ENCODE results near the gene TTLL6. TPM values are rescaled to one million over a fixed set of nuclear protein-coding genes. Genes with fewer than 3 reads are reported as not detected.
"Not testable (repeated sequence)": the region's sequence is repeated elsewhere in the genome, so short reads cannot be mapped to it uniquely, and the experiment has no call there.

TTLL6 gene
- total RNA-seq, 2 experiments from 2014 or later, result not detected

DNA sequence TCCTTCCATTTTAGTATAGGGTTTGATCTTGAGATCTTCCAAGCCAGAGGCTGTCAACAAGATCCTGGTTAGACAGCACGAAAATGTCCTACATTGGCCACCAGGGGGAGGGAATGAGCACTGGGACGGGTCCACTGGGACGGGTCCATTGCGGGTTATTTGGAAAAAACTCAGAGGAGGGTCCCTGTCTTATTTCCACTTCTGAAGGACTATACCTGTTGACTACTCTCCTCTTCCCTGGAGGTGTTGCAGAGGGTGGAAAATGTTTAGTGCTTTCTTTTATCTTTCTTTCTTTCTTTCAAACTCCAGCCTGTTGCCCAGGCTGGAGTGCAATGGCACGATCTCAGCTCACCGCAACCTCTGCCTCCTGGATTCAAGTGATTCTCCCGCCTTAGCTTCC is 2.5 kb downstream of the TTLL6 start:
- DNase-seq, result peak; percentile 67
- H3K4me3 Mint-ChIP-seq, result no peak overlapping the region
- no peaks in the 10 kb centered on the region for H3K9me3 Mint-ChIP-seq (ENCODE audit: insufficient read depth)
- CTCF ChIA-PET, result interaction anchor here (0.7 to 18.1 kb wide), 11 partner anchors 9 to 218 kb away, joined by 3 to 756 read pairs (median 8); partner anchors contain the start of gene ATP5MC1
- H3K36me3 Mint-ChIP-seq (ENCODE audit: low read depth), result no peaks in the 10 kb centered on the region
- no peak for ATAC-seq
- H3K27me3 Mint-ChIP-seq (ENCODE audit: low read depth), result peaks cover 55% of the 10 kb centered on the region
- peaks cover 19% of the 10 kb centered on the region for H3K4me1 Mint-ChIP-seq (ENCODE audit: low read depth)
- POLR2A ChIA-PET, result no interaction called here
- no peak overlapping the region for H3K27ac Mint-ChIP-seq

- Mint-ChIP-seq H3K4me3 (no peak overlapping the region), H3K27me3 (ENCODE audit: low read depth) (peaks cover 39% of the 10 kb centered on the region), H3K9me3 (ENCODE audit: insufficient read depth) (no peaks in the 10 kb centered on the region), H3K4me1 (ENCODE audit: low read depth) (peaks cover 14% of the 10 kb centered on the region), H3K36me3 (ENCODE audit: low read depth) (no peaks in the 10 kb centered on the region), H3K27ac (no peak overlapping the region)
- no peak for DNase-seq
- ChIA-PET POLR2A (no interaction called here), CTCF (interaction anchor here (0.8 to 18.1 kb wide), 12 partner anchors 21 to 223 kb away, joined by 3 to 756 read pairs (median 5); no protein-coding TSS in a partner anchor)
- ATAC-seq, result no peak
Measured at GRCh38 chr17:48812001-48812400, 5.0 kb downstream of the TTLL6 start.

GRCh38 chr17:48809182-48809581 is 7.8 kb downstream of the TTLL6 start:
- Mint-ChIP-seq H3K9me3 (ENCODE audit: insufficient read depth) (no peaks in the 10 kb centered on the region), H3K4me1 (ENCODE audit: low read depth) (no peaks in the 10 kb centered on the region), H3K27me3 (ENCODE audit: low read depth) (peaks cover 20% of the 10 kb centered on the region), H3K36me3 (ENCODE audit: low read depth) (no peaks in the 10 kb centered on the region), H3K27ac (no peak overlapping the region), H3K4me3 (no peak overlapping the region)
- no peak for ATAC-seq
- no peak for DNase-seq
- ChIA-PET CTCF (interaction anchor here (1.4 to 18.1 kb wide), 2 partner anchors 65 to 130 kb away, joined by 4 to 756 read pairs; no protein-coding TSS in a partner anchor), POLR2A (no interaction called here)

DNA sequence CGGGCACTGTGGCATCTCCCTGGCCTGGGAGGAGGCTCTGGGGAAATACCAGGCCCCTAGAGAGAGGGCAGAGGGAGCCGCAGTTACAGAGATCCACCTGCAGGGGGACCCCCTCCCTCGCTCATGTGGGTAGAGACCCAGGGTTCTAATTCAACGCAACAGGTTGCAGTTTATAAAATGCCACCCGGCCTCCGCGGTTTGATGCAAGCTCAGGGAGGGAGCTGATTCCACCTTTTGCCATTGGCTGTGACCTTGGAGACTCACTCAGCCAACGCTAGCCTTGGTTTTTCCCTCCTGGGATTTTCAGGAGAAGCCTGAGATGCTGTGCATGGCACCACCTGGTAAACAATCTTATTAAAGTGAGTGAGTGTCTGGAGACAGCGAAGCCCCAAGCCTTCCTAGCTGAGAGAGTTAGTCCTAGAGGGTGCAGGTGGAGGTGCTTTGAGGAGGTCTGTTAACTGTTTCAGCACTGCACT is 12.1 kb downstream of the TTLL6 start:
- Mint-ChIP-seq H3K4me3 (no peak overlapping the region), H3K9me3 (ENCODE audit: insufficient read depth) (no peaks in the 10 kb centered on the region), H3K27ac (no peak overlapping the region), H3K36me3 (ENCODE audit: low read depth) (no peaks in the 10 kb centered on the region), H3K27me3 (ENCODE audit: low read depth) (peaks cover 18% of the 10 kb centered on the region), H3K4me1 (ENCODE audit: low read depth) (no peaks in the 10 kb centered on the region)
- peak; percentile 94 for ATAC-seq
- DNase-seq, result peak; percentile 78
- ChIA-PET CTCF (interaction anchor here (0.7 to 18.1 kb wide), 26 partner anchors 9 to 231 kb away, joined by 3 to 756 read pairs (median 4); partner anchors contain the start of genes HOXB13 and TTLL6), POLR2A (interaction anchor here (0.6 kb wide), 1 partner anchor 74 kb away, joined by 3 read pairs; no protein-coding TSS in a partner anchor)

DNA sequence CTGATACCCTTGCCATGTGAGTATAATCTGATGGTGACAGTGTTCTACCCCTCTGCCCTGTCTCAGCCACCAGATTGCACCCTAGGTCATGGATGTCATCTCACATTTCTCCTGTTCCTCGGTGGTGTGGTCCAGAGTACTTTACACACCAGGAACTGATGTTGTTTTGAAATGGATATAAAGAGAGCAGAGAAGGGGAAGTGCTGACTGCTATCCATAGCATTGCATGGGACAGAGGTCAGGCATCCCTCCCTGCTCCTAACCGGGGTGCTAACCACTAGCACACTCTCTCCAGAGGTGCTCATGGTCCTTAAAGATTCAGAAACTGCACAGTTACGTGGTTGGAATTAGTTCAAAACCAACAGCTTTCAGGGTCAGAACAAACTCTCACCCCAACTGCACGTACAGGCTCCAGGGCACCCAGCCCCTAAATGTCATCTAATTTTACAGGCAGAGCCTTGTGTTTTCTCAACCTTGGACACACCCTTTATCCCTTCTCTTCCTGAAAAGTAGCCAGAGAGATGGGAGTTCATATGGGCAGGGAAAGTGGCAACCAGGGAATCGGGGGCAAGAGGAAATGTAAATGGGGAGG is 16.3 kb downstream of the TTLL6 start:
- no peak for DNase-seq
- ChIA-PET CTCF (interaction anchor here (0.8 to 3.6 kb wide), 3 partner anchors 62 to 78 kb away, joined by 3 to 26 read pairs (median 6); no protein-coding TSS in a partner anchor), POLR2A (no interaction called here)
- Mint-ChIP-seq H3K4me3 (no peak overlapping the region), H3K9me3 (ENCODE audit: insufficient read depth) (no peaks in the 10 kb centered on the region), H3K27ac (no peak overlapping the region), H3K4me1 (ENCODE audit: low read depth) (no peaks in the 10 kb centered on the region), H3K27me3 (ENCODE audit: low read depth) (peaks cover 25% of the 10 kb centered on the region), H3K36me3 (ENCODE audit: low read depth) (no peaks in the 10 kb centered on the region)
- ATAC-seq, result no peak

- H3K4me1 Mint-ChIP-seq (ENCODE audit: low read depth), result no peaks in the 10 kb centered on the region
- H3K36me3 Mint-ChIP-seq (ENCODE audit: low read depth), result no peaks in the 10 kb centered on the region
- H3K4me3 Mint-ChIP-seq, result no peak overlapping the region
- H3K27me3 Mint-ChIP-seq (ENCODE audit: low read depth), result peaks cover 30% of the 10 kb centered on the region
- ChIA-PET CTCF (interaction anchor here (0.6 to 3.6 kb wide), 7 partner anchors 14 to 120 kb away, joined by 3 to 26 read pairs (median 5); no protein-coding TSS in a partner anchor), POLR2A (no interaction called here)
- DNase-seq (no peak), ATAC-seq (no peak)
- H3K27ac Mint-ChIP-seq, result no peak overlapping the region
- no peaks in the 10 kb centered on the region for H3K9me3 Mint-ChIP-seq (ENCODE audit: insufficient read depth)
Measured at GRCh38 chr17:48799069-48799723, 17.8 kb downstream of the TTLL6 start.

- H3K4me3 Mint-ChIP-seq; POLR2A ChIA-PET; DNase-seq; ATAC-seq; H3K9me3 Mint-ChIP-seq (ENCODE audit: insufficient read depth); H3K27ac Mint-ChIP-seq; H3K36me3 Mint-ChIP-seq (ENCODE audit: low read depth): not testable (repeated sequence)
- CTCF ChIA-PET, result interaction anchor here (1.3 to 2.1 kb wide), 2 partner anchors 12 to 83 kb away, joined by 3 to 11 read pairs; no protein-coding TSS in a partner anchor
- Mint-ChIP-seq H3K4me1 (ENCODE audit: low read depth) (peaks cover 14% of the 10 kb centered on the region), H3K27me3 (ENCODE audit: low read depth) (peaks cover 38% of the 10 kb centered on the region)
Measured at GRCh38 chr17:48796163-48796522, 20.9 kb downstream of the TTLL6 start.

- DNase-seq (no peak), ATAC-seq (no peak)
- Mint-ChIP-seq H3K27me3 (ENCODE audit: low read depth) (peaks cover 35% of the 10 kb centered on the region), H3K4me1 (ENCODE audit: low read depth) (peaks cover 18% of the 10 kb centered on the region), H3K36me3 (ENCODE audit: low read depth) (no peaks in the 10 kb centered on the region), H3K27ac (no peak overlapping the region), H3K4me3 (no peak overlapping the region), H3K9me3 (ENCODE audit: insufficient read depth) (no peaks in the 10 kb centered on the region)
- ChIA-PET CTCF (interaction anchor here (2.1 kb wide), 1 partner anchor 83 kb away, joined by 11 read pairs; no protein-coding TSS in a partner anchor), POLR2A (no interaction called here)
Measured at GRCh38 chr17:48795444-48796162, 21.4 kb downstream of the TTLL6 start.

GRCh38 chr17:48792033-48792798 is 24.8 kb downstream of the TTLL6 start:
- H3K36me3 Mint-ChIP-seq (ENCODE audit: low read depth), result no peaks in the 10 kb centered on the region
- no peaks in the 10 kb centered on the region for H3K9me3 Mint-ChIP-seq (ENCODE audit: insufficient read depth)
- ATAC-seq (no peak), DNase-seq (no peak)
- CTCF ChIA-PET, result interaction anchor here (1.7 to 4.3 kb wide), 5 partner anchors 20 to 116 kb away, joined by 5 to 44 read pairs (median 15); partner anchors contain the start of genes PRAC1 and PRAC2
- no peak overlapping the region for H3K4me3 Mint-ChIP-seq
- H3K27me3 Mint-ChIP-seq (ENCODE audit: low read depth), result peaks cover 26% of the 10 kb centered on the region
- peaks cover 18% of the 10 kb centered on the region for H3K4me1 Mint-ChIP-seq (ENCODE audit: low read depth)
- POLR2A ChIA-PET, result no interaction called here
- H3K27ac Mint-ChIP-seq, result no peak overlapping the region

- peaks cover 18% of the 10 kb centered on the region for H3K4me1 Mint-ChIP-seq (ENCODE audit: low read depth)
- H3K9me3 Mint-ChIP-seq (ENCODE audit: insufficient read depth), result no peaks in the 10 kb centered on the region
- POLR2A ChIA-PET, result interaction anchor here (0.6 kb wide), 1 partner anchor 9 kb away, joined by 3 read pairs; no protein-coding TSS in a partner anchor
- DNase-seq (peak; percentile 45), ATAC-seq (peak; percentile 74)
- H3K27ac Mint-ChIP-seq, result no peak overlapping the region
- no peaks in the 10 kb centered on the region for H3K36me3 Mint-ChIP-seq (ENCODE audit: low read depth)
- CTCF ChIA-PET, result interaction anchor here (0.6 to 4.3 kb wide), 10 partner anchors 13 to 1094 kb away, joined by 3 to 44 read pairs (median 6); partner anchors contain the start of genes PRAC1 and PRAC2
- peaks cover 29% of the 10 kb centered on the region for H3K27me3 Mint-ChIP-seq (ENCODE audit: low read depth)
- no peak overlapping the region for H3K4me3 Mint-ChIP-seq
Measured at GRCh38 chr17:48791128-48792032, 25.6 kb downstream of the TTLL6 start.

Data from activated CD8-positive, alpha-beta T cell treated with anti-CD3 and anti-CD28 coated beads, Interleukin-2, amount 10 ng/mL, durations not matched to agents 7 days and 5 days (primary cell).